Esophagus squamous epithelium (tissue), 5 donors: ENCODE measurements around the gene IL26. TPM values are rescaled to one million over a fixed set of nuclear protein-coding genes. Genes with fewer than 3 reads are reported as not detected.

Experiments used
- DNase-seq: peaks from one replicate; lab custom pipeline; 2025; lab: John Stamatoyannopoulos, UW
- H3K27ac ChIP-seq, 4 donors: fragments of 200-600 bp; sonication (generic); one replicate each; pipeline ENCODE4 v1.5.1; 2016 to 2019; ENCODE audit warnings: mild to moderate bottlenecking in 1 of 4
- H3K27me3 ChIP-seq, 4 donors: fragments of 200-600 bp; sonication (generic); 1 replicate in 3 of 4; 2 replicates in 1 of 4; pipeline versions ENCODE4 v1.5.1 to v1.6.0; 2017 to 2021; ENCODE audit warnings: antibody characterized with exemption in 1 of 4
- H3K36me3 ChIP-seq, 3 donors: fragments of 200-600 bp; sonication (generic); one replicate each; pipeline ENCODE4 v1.5.1; 2016 to 2019
- H3K4me1 ChIP-seq, 3 donors: fragments of 200-600 bp; sonication (generic); one replicate each; pipeline ENCODE4 v1.5.1; 2017 to 2019
- H3K4me3 ChIP-seq, 4 donors: fragments of 200-600 bp; sonication (generic); 1 replicate in 3 of 4; 2 replicates in 1 of 4; pipeline ENCODE4 v1.5.1; 2016 to 2019; ENCODE audit warnings: mild to moderate bottlenecking in 2 of 4, moderate library complexity in 1 of 4
- H3K9me3 ChIP-seq, 3 donors: fragments of 200-600 bp; sonication (generic); one replicate each; pipeline ENCODE4 v1.5.1; 2016 to 2019
- CTCF ChIP-seq, 6 experiments: fragments of 450-650 bp in 4 of 6; fragments of 200-600 bp in 2 of 6; sonication (generic) in 2 of 6; IDR thresholded peaks; one replicate each; pipeline ENCODE4 v1.5.1; 2016 to 2019; ENCODE audit warnings: antibody characterized with exemption in 6 of 6, mild to moderate bottlenecking in 4 of 6, moderate library complexity in 4 of 6
- POLR2A ChIP-seq, 4 donors: fragments of 450-650 bp; IDR thresholded peaks; one replicate each; pipeline ENCODE4 v1.6.1; 2017; ENCODE audit warnings: antibody characterized with exemption in 4 of 4, mild to moderate bottlenecking in 4 of 4, moderate library complexity in 3 of 4
- WGBS, 2 donors: methylation state at CpG; one replicate each; pipeline ENCODE4 v1.1.5; 2018; 5-methylcytosine and 5-hydroxymethylcytosine counted together
- intact Hi-C: fragments of 100-400 bp; cut with DNase I; formaldehyde crosslinking; loops from one replicate; pipeline ENCODE4 v1.15.0; 2022
- total RNA-seq, 4 donors: library from RNA; depleted of rRNA; stranded (reverse); fragments of >200 nt; gene quantifications; one replicate each; pipeline ENCODE4 v1.1.0, GENCODE V29; 2016
- donor health status: DM: yes; HTN: yes; CAD: no.

IL26 gene
- total RNA-seq, 4 donors from 2014 or later: 0.38 to 1.3 TPM; not detected in 2

DNA sequence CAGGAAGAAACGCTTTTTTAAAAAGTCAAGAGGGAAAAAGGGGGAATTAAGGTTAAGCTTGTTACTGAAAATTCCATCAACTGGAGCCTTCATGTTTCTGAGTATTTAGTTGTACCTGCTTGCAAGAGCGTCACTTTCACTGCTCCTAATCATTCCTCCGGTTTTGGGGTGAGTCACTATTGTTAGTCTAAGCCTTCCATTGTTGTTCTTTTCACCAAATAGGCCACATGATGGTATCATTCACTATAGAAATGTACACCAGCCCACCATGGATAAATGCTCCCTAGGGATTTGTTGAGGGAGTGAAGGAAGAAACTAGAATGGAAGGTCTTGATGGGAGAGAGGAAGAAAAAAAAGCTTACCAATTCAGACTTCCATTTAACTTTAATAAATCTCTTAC is 24.8 kb upstream of the IL26 start:
- no peak for DNase-seq
- Histone ChIP-seq H3K27ac (no peak overlapping the region), H3K27me3 (peaks cover 0 to 5% (median 0%) of the 10 kb centered on the region in 4 donors), H3K9me3 (no peaks in the 10 kb centered on the region), H3K4me3 (no peak overlapping the region), H3K4me1 (peaks cover 0 to 9% (median 4%) of the 10 kb centered on the region in 3 donors), H3K36me3 (no peaks in the 10 kb centered on the region)
- TF ChIP-seq CTCF (IDR thresholded peaks at IDR 0.05): no peak
- no peak for TF ChIP-seq POLR2A (IDR thresholded peaks at IDR 0.05)
- WGBS, 2 donors: 43 to 45% methylated on average over 3 of the region's 3 CpGs
- intact Hi-C loops: no loop called here

DNA sequence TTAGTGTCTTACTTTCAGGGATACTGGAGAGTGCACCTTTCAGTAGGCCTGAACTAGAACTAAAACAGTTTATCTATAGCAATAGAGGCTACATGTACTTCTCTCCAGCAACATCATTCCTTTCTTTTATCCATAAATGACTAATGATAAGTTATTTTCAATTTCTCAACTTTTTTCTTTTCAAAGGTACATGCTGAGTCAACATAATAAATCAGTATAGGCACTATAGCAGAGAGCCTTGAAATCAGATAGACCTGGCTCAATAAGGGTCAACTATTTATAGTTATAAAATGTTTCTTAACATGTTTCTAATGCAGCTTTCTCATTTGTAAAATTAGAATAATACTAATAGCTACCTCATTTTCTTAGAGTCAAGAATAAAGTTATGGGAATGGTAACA is 22.2 kb upstream of the IL26 start:
- intact Hi-C loops: no loop called here
- TF ChIP-seq POLR2A (IDR thresholded peaks at IDR 0.05) (no peak), CTCF (IDR thresholded peaks at IDR 0.05) (no peak)

DNA sequence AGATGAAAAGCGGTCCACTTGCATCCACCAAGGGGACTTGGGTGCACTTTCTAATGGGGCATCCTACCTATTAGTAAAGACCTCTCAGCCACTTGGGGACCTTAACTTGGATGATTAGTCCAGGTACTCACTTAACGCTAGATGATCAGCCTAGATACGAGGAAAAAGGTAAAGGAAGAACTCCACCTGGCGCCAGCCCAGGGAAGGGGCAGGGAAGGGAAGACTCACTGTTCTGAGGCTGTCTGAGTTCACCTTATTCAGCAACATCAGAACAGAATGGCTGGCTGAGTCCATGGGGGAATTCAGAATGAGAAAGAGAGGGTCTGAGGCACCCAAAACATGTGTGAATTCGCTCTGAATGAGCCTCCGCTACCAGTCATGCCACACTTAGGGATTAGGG is 20.7 kb upstream of the IL26 start:
- no peak for TF ChIP-seq CTCF (IDR thresholded peaks at IDR 0.05)
- no peak for TF ChIP-seq POLR2A (IDR thresholded peaks at IDR 0.05)
- no peak overlapping the region for H3K27ac ChIP-seq
- no peaks in the 10 kb centered on the region for H3K9me3 ChIP-seq
- no peaks in the 10 kb centered on the region for H3K36me3 ChIP-seq
- WGBS, 2 donors: 90 to 98% methylated on average over 6 of the region's 6 CpGs
- intact Hi-C loops: no loop called here
- no peaks in the 10 kb centered on the region for H3K27me3 ChIP-seq
- no peak for DNase-seq
- no peak overlapping the region for H3K4me3 ChIP-seq
- peaks cover 0 to 12% (median 4%) of the 10 kb centered on the region in 3 donors for H3K4me1 ChIP-seq

More for the DNA sequence above, 22.2 kb upstream of the IL26 start:
- no peaks in the 10 kb centered on the region for H3K9me3 ChIP-seq
- no peak for DNase-seq
- no peak overlapping the region for H3K4me3 ChIP-seq
- peaks cover 0 to 12% (median 4%) of the 10 kb centered on the region in 3 donors for H3K4me1 ChIP-seq
- peaks cover 0 to 5% (median 0%) of the 10 kb centered on the region in 4 donors for H3K27me3 ChIP-seq
- no peaks in the 10 kb centered on the region for H3K36me3 ChIP-seq
- H3K27ac ChIP-seq: no peak overlapping the region

DNA sequence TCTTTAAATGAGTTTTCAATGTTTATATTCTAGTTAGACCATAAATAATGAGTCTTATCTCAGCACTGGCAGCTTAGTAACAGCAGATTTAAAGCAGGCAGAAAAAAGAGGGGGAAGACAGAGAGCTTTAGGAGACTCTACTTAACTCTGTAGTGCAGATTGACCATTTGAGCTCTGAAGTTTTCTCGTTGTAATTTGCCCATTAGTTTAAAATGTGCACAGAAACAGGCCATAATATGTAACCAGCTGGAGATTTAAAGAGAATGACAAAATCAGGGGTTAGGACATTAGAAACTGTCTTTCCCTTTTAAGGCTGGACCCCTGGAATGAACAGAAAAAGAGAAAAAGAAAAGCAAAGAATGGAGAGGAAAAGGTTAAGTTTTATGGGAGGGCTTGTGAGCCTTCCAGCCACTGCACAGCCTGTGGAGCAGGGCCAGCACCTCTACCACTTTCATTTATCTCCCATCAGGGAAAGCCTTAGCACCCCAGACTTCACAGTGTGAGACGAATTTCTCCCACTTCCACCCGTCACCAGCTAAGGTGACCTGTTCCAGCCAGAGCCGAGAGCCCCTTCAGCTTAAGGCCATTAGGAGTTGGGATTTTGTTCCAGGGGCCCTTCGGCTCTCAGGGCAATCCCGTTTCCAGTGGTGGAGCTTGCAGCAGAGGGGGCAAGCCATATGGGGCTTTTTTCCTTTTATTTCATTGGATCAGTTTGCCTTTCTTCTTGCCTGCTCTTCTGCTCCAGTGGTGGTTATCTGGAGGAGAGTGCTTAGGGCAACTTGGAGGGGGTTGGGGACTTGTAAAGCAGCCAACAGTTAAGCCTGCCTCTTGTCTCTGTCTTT is 19.8 kb upstream of the IL26 start:
- intact Hi-C loops: no loop called here
- Histone ChIP-seq H3K9me3 (no peaks in the 10 kb centered on the region), H3K4me3 (peak overlapping the region in 3 of 4 donors; percentile 10 to 40 (median 15)), H3K27ac (no peak overlapping the region), H3K27me3 (no peaks in the 10 kb centered on the region), H3K36me3 (no peaks in the 10 kb centered on the region), H3K4me1 (peaks cover 0 to 20% (median 9%) of the 10 kb centered on the region in 3 donors)
- no peak for DNase-seq
- WGBS, 2 donors: 34 to 42% methylated on average over 5 to 6 of the region's 6 CpGs
- TF ChIP-seq CTCF (IDR thresholded peaks at IDR 0.05) (no peak), POLR2A (IDR thresholded peaks at IDR 0.05) (no peak)

GRCh38 chr12:68242777-68243176 is 17.2 kb upstream of the IL26 start:
- TF ChIP-seq CTCF (IDR thresholded peaks at IDR 0.05): no peak
- TF ChIP-seq POLR2A (IDR thresholded peaks at IDR 0.05): no peak
- H3K4me1 ChIP-seq: peaks cover 0 to 33% (median 18%) of the 10 kb centered on the region in 3 donors
- no peaks in the 10 kb centered on the region for H3K36me3 ChIP-seq
- H3K27me3 ChIP-seq: no peaks in the 10 kb centered on the region
- no peak overlapping the region for H3K4me3 ChIP-seq
- no peak overlapping the region for H3K27ac ChIP-seq
- no peak for DNase-seq
- H3K9me3 ChIP-seq: no peaks in the 10 kb centered on the region
- intact Hi-C loops: no loop called here
